ENCODE measurements around the gene RBM7.

RBM7 gene

GRCh38 chr11:114449845-114450244 is 49.4 kb downstream of the RBM7 start:
- no peak for DNase-seq

- DNase-seq, result no peak
These were observed 51.9 kb downstream of the RBM7 start for GRCh38 chr11:114452399-114452798.
